Brain pericyte (primary cell): ENCODE data around the gene PABPN1L.

Experiments
- DNase-seq: peaks from one replicate; pipeline ENCODE4 v3.0.0-alpha.2; 2012; ENCODE audit warnings: low read depth, low spot score

The PABPN1L gene

GRCh38 chr16:88884569-88885271 lies 18.3 kb upstream of the PABPN1L start:
- DNase-seq, result no peak

GRCh38 chr16:88883946-88884345 lies 17.5 kb upstream of the PABPN1L start:
- no peak for DNase-seq

GRCh38 chr16:88883117-88883895 lies 16.8 kb upstream of the PABPN1L start:
- no peak for DNase-seq

- DNase-seq, result no peak
Observed at GRCh38 chr16:88882358-88883030, 16.0 kb upstream of the PABPN1L start.

- no peak for DNase-seq
Observed at GRCh38 chr16:88881675-88882357, 15.4 kb upstream of the PABPN1L start.

GRCh38 chr16:88881007-88881615 lies 14.7 kb upstream of the PABPN1L start:
- DNase-seq, result no peak

GRCh38 chr16:88880226-88881006 lies 14.0 kb upstream of the PABPN1L start:
- no peak for DNase-seq

- DNase-seq, result no peak
Observed at GRCh38 chr16:88879788-88880055, 13.3 kb upstream of the PABPN1L start.

GRCh38 chr16:88878967-88879787 lies 12.7 kb upstream of the PABPN1L start:
- no peak for DNase-seq

- DNase-seq, result no peak
Observed at GRCh38 chr16:88878356-88878755, 11.9 kb upstream of the PABPN1L start.

GRCh38 chr16:88877564-88878289 lies 11.3 kb upstream of the PABPN1L start:
- no peak for DNase-seq

- DNase-seq, result no peak
Observed at GRCh38 chr16:88876942-88877526, 10.6 kb upstream of the PABPN1L start.

- no peak for DNase-seq
Observed at GRCh38 chr16:88875703-88876234, 9.3 kb upstream of the PABPN1L start.

GRCh38 chr16:88874938-88875599 lies 8.6 kb upstream of the PABPN1L start:
- DNase-seq, result no peak

- no peak for DNase-seq
Observed at GRCh38 chr16:88872650-88873331, 6.3 kb upstream of the PABPN1L start.

- no peak for DNase-seq
Observed at GRCh38 chr16:88871730-88872416, 5.4 kb upstream of the PABPN1L start.

- DNase-seq, result no peak
Observed at GRCh38 chr16:88871349-88871702, 4.9 kb upstream of the PABPN1L start.
